HepG2 (cell line): ENCODE measurements around the gene NT5C. TPM values are rescaled to one million over a fixed set of nuclear protein-coding genes. Genes with fewer than 3 reads are reported as not detected.

Experiments used
- ARID4A ChIP-seq: sonication (generic); formaldehyde crosslinking; IDR thresholded peaks from 2 replicates; pipeline ENCODE4 v1.5.0; 2020; ENCODE audit warnings: mild to moderate bottlenecking, missing genetic modification reagents, borderline replicate concordance
- ATF7-NPFF ChIP-seq: sonication (generic); formaldehyde crosslinking; IDR thresholded peaks from 2 replicates; pipeline ENCODE4 v1.8.1; 2023; ENCODE audit warnings: mild to moderate bottlenecking, low read depth, missing genetic modification reagents, moderate library complexity
- CERS6 ChIP-seq: sonication (generic); formaldehyde crosslinking; IDR thresholded peaks from 2 replicates; pipeline ENCODE4 v1.5.0; 2020; ENCODE audit warnings: missing genetic modification reagents
- MTA1 ChIP-seq: sonication (generic); formaldehyde crosslinking; IDR thresholded peaks from 2 replicates; pipeline ENCODE4 v1.4.0; 2020; ENCODE audit warnings: missing genetic modification reagents, mild to moderate bottlenecking, borderline replicate concordance
- REL ChIP-seq: sonication (generic); formaldehyde crosslinking; conservative IDR thresholded peaks from 2 replicates; pipeline ENCODE4 v1.8.0; 2022; ENCODE audit warnings: mild to moderate bottlenecking, missing genetic modification reagents, moderate library complexity
- ZNF468 ChIP-seq: sonication (generic); formaldehyde crosslinking; IDR thresholded peaks from 2 replicates; pipeline ENCODE4 v1.8.0; 2022; ENCODE audit warnings: mild to moderate bottlenecking, moderate library complexity, missing genetic modification reagents
- ZNF687 ChIP-seq: sonication (generic); formaldehyde crosslinking; IDR thresholded peaks from 2 replicates; pipeline ENCODE4 v1.5.1; 2020; ENCODE audit warnings: mild to moderate bottlenecking, missing genetic modification reagents, moderate library complexity
- ZNF737 ChIP-seq: sonication (generic); formaldehyde crosslinking; IDR thresholded peaks from 2 replicates; pipeline ENCODE4 v1.5.0; 2020; ENCODE audit warnings: missing genetic modification reagents, mild to moderate bottlenecking, borderline replicate concordance
- ZNF766 ChIP-seq: sonication (generic); formaldehyde crosslinking; IDR thresholded peaks from 2 replicates; pipeline ENCODE4 v1.5.0; 2020; ENCODE audit warnings: missing genetic modification reagents, borderline replicate concordance
- ZNF776 ChIP-seq: sonication (generic); formaldehyde crosslinking; IDR thresholded peaks from 2 replicates; pipeline ENCODE4 v1.4.0; 2020; ENCODE audit warnings: mild to moderate bottlenecking, missing genetic modification reagents
- ZNF850 ChIP-seq: sonication (generic); formaldehyde crosslinking; conservative IDR thresholded peaks from 2 replicates; pipeline ENCODE4 v1.9.0; 2021; ENCODE audit warnings: mild to moderate bottlenecking, missing genetic modification reagents
- ZNF883 ChIP-seq: sonication (generic); formaldehyde crosslinking; IDR thresholded peaks from 2 replicates; pipeline ENCODE4 v1.5.1; 2020; ENCODE audit warnings: mild to moderate bottlenecking, missing genetic modification reagents; ENCODE audit errors: not compliant biosample characterization
- ZSCAN20 ChIP-seq: sonication (generic); formaldehyde crosslinking; IDR thresholded peaks from 2 replicates; pipeline ENCODE4 v1.4.0; 2020; ENCODE audit warnings: missing genetic modification reagents, mild to moderate bottlenecking, borderline replicate concordance
- polyA plus RNA-seq, 8 experiments: library from polyadenylated mRNA; depleted of rRNA in 3 of 8; stranded (reverse) in 7 of 8; unstranded in 1 of 8; fragments of >200 nt; fragmentation: Illumina TruSeq in 4 of 8; extraction: Trizol in 4 of 8; gene quantifications; 2 replicates each; pipeline versions ENCODE4 v1.2.1 to v1.2.3, GENCODE V29; 2011 to 2016; ENCODE audit warnings: low read depth in 4 of 8, missing spikeins in 1 of 8, mixed read lengths in 1 of 8; ENCODE audit not compliant: insufficient read depth in 1 of 8
- total RNA-seq, 5 experiments: library from RNA; depleted of rRNA; stranded (reverse); fragments of >200 nt; fragmentation: Illumina TruSeq; extraction: Trizol; gene quantifications; 2 replicates each; pipeline ENCODE4 v1.2.3, GENCODE V29; 2016; ENCODE audit warnings: low read depth in 1 of 5
- TF ChIP-seq, protein P1 (sequence below): sonication (generic); formaldehyde crosslinking; IDR thresholded peaks from 2 replicates; pipeline ENCODE4 v1.5.0; 2020; ENCODE audit warnings: mild to moderate bottlenecking, missing genetic modification reagents

The NT5C gene
- total and polyA plus RNA-seq, 2 of the 13 experiments (the other 11 are each of a cell fraction or from before 2014, with no cell fraction given) = 42.8 to 48.6 TPM

DNA sequence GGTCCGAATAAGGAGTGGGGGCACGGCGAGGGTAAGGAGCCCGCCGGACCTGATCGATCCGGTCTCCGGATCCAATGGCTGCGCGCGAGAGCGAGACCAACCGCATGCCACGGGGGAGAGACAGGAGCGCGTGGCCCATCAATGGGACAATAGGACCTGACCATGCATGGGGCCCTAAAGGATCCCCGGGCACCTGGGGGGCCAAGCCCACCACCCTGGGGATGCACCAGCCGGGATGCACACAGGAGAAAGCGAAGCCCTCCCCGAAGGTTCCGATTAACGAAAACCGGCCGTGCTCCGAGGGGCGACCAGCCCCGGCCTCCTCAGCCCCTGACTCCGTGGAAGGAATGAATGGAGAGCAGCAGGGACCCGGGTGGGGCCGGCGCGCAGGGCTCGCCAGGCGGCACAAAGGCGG is 22.2 kb upstream of the NT5C start (continued):
- peak; percentile 53 for TF ChIP-seq ARID4A (CRISPR knock-in tag)
- 0 out of 2 replicates have a peak, but pooled peaks have one; percentile 2 for TF ChIP-seq ZNF766 (CRISPR knock-in tag)
- no peak for TF ChIP-seq ZNF883
- TF ChIP-seq ZNF776 (CRISPR knock-in tag) = no peak
- TF ChIP-seq, protein P1, sequence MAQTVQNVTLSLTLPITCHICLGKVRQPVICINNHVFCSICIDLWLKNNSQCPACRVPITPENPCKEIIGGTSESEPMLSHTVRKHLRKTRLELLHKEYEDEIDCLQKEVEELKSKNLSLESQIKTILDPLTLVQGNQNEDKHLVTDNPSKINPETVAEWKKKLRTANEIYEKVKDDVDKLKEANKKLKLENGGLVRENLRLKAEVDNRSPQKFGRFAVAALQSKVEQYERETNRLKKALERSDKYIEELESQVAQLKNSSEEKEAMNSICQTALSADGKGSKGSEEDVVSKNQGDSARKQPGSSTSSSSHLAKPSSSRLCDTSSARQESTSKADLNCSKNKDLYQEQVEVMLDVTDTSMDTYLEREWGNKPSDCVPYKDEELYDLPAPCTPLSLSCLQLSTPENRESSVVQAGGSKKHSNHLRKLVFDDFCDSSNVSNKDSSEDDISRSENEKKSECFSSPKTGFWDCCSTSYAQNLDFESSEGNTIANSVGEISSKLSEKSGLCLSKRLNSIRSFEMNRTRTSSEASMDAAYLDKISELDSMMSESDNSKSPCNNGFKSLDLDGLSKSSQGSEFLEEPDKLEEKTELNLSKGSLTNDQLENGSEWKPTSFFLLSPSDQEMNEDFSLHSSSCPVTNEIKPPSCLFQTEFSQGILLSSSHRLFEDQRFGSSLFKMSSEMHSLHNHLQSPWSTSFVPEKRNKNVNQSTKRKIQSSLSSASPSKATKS = no peak
- TF ChIP-seq ZSCAN20 = 0 out of 2 replicates have a peak, but pooled peaks have one; percentile 10
- no peak; the same call in 1 of the 2 replicates for TF ChIP-seq ATF7-NPFF (CRISPR knock-in tag)
- TF ChIP-seq ZNF850 (CRISPR knock-in tag) = 0 out of 2 replicates have a peak, but pooled peaks have one; percentile 80
- TF ChIP-seq ZNF468 (CRISPR knock-in tag) = no peak; the same call in 1 of the 2 replicates
- TF ChIP-seq ZNF687 (CRISPR knock-in tag) = peak; percentile 75
- 0 out of 2 replicates have a peak, but pooled peaks have one; percentile 41 for TF ChIP-seq ZNF737 (CRISPR knock-in tag)
- TF ChIP-seq REL (CRISPR knock-in tag) = peak; percentile 51; the same call in 1 of the 2 replicates
- peak; percentile 25; the same call in 1 of the 2 replicates for TF ChIP-seq MTA1
- TF ChIP-seq CERS6 = 0 out of 2 replicates have a peak, but pooled peaks have one; percentile 17
